ENCODE results near the gene COQ6. TPM values are rescaled to one million over a fixed set of nuclear protein-coding genes. Genes with fewer than 3 reads are reported as not detected.
"Not testable (repeated sequence)": the region's sequence is repeated elsewhere in the genome, so short reads cannot be mapped to it uniquely, and the experiment has no call there.

The COQ6 gene
- total RNA-seq, 2 experiments from 2014 or later, result 18.7 to 20.5 TPM

DNA sequence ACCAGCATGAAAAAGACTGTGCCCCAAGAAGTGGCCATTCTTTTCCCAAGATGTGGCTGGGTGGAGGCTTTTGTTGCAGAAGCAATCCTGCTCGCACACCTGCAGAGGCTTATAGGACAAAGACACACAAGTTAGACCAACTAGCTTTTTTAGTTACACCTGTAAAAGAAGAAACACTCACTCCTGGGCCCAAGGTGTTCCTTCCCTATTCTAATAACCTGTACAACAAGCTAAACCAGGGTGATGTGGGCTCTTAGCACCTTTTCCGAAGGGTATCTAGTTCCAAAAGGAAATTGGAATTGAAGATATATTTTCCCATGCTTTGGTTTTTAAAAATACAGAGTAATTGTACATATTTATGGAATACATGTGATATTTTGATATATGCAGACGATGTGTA lies 38.0 kb downstream of the COQ6 start:
- Histone ChIP-seq H3K79me2 (ENCODE audit: insufficient read depth, low read depth, low read length) (no peaks in the 10 kb centered on the region), H3K4me3 (ENCODE audit: low read depth, low read length, poor library complexity, severe bottlenecking) (no peak overlapping the region), H3K9me2 (ENCODE audit: insufficient read depth, low read length) (no peaks in the 10 kb centered on the region), H3K36me3 (ENCODE audit: insufficient read depth, low read length) (no peaks in the 10 kb centered on the region), H3K27ac (ENCODE audit: low read depth, low read length, poor library complexity, severe bottlenecking) (no peak overlapping the region), H3K4me2 (ENCODE audit: low read length) (no peak overlapping the region), H4K20me1 (ENCODE audit: insufficient read depth, low read length) (no peaks in the 10 kb centered on the region), H2AFZ (ENCODE audit: low read length) (no peak overlapping the region), H3K4me1 (ENCODE audit: insufficient read depth, low read length, poor library complexity, severe bottlenecking) (no peaks in the 10 kb centered on the region), H3K9me3 (ENCODE audit: low read length) (no peaks in the 10 kb centered on the region)
- no peak for DNase-seq (ENCODE audit: low spot score)
- no TSS peak for BruUV-seq (replicated peaks)
- ChIA-PET POLR2A (interaction anchor here (0.6 kb wide), 1 partner anchor 11 kb away, joined by 3 read pairs; no protein-coding TSS in a partner anchor), CTCF (ENCODE audit: unreplicated experiment) (no interaction called here)
- intact Hi-C loops (cut with micrococcal nuclease; ENCODE audit: unreplicated experiment), result no loop called here
- TF ChIP-seq EZH2phosphoT487 (IDR thresholded peaks at IDR 0.05; ENCODE audit: borderline replicate concordance, low read depth, low read length), result no peak
- TF ChIP-seq, protein P1, sequence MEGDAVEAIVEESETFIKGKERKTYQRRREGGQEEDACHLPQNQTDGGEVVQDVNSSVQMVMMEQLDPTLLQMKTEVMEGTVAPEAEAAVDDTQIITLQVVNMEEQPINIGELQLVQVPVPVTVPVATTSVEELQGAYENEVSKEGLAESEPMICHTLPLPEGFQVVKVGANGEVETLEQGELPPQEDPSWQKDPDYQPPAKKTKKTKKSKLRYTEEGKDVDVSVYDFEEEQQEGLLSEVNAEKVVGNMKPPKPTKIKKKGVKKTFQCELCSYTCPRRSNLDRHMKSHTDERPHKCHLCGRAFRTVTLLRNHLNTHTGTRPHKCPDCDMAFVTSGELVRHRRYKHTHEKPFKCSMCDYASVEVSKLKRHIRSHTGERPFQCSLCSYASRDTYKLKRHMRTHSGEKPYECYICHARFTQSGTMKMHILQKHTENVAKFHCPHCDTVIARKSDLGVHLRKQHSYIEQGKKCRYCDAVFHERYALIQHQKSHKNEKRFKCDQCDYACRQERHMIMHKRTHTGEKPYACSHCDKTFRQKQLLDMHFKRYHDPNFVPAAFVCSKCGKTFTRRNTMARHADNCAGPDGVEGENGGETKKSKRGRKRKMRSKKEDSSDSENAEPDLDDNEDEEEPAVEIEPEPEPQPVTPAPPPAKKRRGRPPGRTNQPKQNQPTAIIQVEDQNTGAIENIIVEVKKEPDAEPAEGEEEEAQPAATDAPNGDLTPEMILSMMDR (conservative IDR thresholded peaks at IDR 0.05; ENCODE audit: low read length), result no peak

DNA sequence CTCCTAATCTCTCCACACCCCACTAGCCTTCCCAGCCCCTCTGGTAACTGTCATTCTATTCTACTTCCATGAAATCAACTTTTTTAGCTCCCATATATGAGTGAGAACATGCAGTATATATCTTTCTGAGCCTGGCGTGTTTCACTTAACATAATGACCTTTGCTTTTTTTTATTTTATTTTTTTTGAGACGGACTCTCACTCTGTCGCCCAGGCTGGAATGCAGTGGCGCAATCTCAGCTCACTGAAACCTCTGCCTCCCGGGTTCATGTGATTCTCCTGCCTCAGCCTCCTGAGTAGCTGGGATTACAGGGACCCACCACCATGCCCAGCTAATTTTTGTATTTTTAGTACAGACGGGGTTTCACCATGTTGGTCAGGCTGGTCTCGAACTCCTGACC lies 38.6 kb downstream of the COQ6 start:
- H2AFZ ChIP-seq (ENCODE audit: low read length); H4K20me1 ChIP-seq (ENCODE audit: insufficient read depth, low read length); H3K9me3 ChIP-seq (ENCODE audit: low read length); intact Hi-C loops (cut with micrococcal nuclease; ENCODE audit: unreplicated experiment); POLR2A ChIA-PET; H3K79me2 ChIP-seq (ENCODE audit: insufficient read depth, low read depth, low read length); H3K9me2 ChIP-seq (ENCODE audit: insufficient read depth, low read length); CTCF ChIA-PET (ENCODE audit: unreplicated experiment); BruUV-seq (replicated peaks); H3K4me3 ChIP-seq (ENCODE audit: low read depth, low read length, poor library complexity, severe bottlenecking); H3K4me1 ChIP-seq (ENCODE audit: insufficient read depth, low read length, poor library complexity, severe bottlenecking); H3K4me2 ChIP-seq (ENCODE audit: low read length); H3K27ac ChIP-seq (ENCODE audit: low read depth, low read length, poor library complexity, severe bottlenecking); DNase-seq (ENCODE audit: low spot score); H3K36me3 ChIP-seq (ENCODE audit: insufficient read depth, low read length): not testable (repeated sequence)

DNA sequence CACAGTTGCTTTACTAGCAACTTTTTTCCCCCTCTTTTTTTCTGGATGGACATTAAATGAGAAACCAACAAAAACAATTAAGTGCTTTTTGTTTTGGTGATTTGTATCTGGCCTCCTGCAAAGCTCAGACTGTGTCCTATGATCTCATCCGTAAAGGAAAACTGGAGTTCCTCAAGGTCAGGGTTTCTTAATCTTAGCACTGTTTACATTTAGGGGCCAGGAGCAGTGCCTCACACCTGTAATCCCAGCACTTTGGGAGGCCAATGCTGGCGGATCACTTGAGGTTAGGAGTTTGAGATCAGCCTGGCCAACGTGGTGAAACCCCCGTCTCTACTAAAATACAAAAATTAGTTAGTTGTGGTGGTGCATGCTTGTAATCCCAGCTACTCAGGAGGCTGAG lies 41.0 kb downstream of the COQ6 start:
- Histone ChIP-seq H3K79me2 (ENCODE audit: insufficient read depth, low read depth, low read length) (no peaks in the 10 kb centered on the region), H3K36me3 (ENCODE audit: insufficient read depth, low read length) (no peaks in the 10 kb centered on the region), H2AFZ (ENCODE audit: low read length) (no peak overlapping the region), H3K4me2 (ENCODE audit: low read length) (no peak overlapping the region), H4K20me1 (ENCODE audit: insufficient read depth, low read length) (no peaks in the 10 kb centered on the region), H3K9me3 (ENCODE audit: low read length) (no peaks in the 10 kb centered on the region), H3K4me3 (ENCODE audit: low read depth, low read length, poor library complexity, severe bottlenecking) (no peak overlapping the region), H3K4me1 (ENCODE audit: insufficient read depth, low read length, poor library complexity, severe bottlenecking) (peaks cover 16% of the 10 kb centered on the region), H3K27ac (ENCODE audit: low read depth, low read length, poor library complexity, severe bottlenecking) (no peak overlapping the region), H3K9me2 (ENCODE audit: insufficient read depth, low read length) (no peaks in the 10 kb centered on the region)
- ChIA-PET POLR2A (interaction anchor here (0.7 kb wide), 1 partner anchor 513 kb away, joined by 8 read pairs; no protein-coding TSS in a partner anchor), CTCF (ENCODE audit: unreplicated experiment) (no interaction called here)
- intact Hi-C loops (cut with micrococcal nuclease; ENCODE audit: unreplicated experiment), result no loop called here
- no TSS peak for BruUV-seq (replicated peaks)
- DNase-seq (ENCODE audit: low spot score), result no peak
- TF ChIP-seq, protein P1 (conservative IDR thresholded peaks at IDR 0.05; ENCODE audit: low read length), result no peak
- no peak for TF ChIP-seq EZH2phosphoT487 (IDR thresholded peaks at IDR 0.05; ENCODE audit: borderline replicate concordance, low read depth, low read length)

DNA sequence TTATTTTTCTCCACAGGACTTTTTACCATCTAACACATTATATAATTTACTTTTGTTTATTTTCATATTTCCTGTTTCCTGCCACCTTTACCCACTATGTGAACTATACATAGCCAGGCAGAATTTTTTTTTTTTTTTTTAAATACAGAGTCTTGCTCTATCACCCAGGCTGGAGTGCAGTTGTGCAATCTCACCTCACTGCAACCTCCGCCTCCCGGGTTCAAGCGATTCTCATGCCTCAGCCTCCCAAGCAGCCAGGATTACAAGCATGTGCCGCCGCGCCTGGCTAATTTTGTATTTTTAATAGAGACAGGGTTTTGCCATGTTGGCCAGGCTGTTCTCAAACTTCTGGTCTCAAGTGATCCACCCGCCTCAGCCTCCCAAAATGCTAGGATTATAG lies 44.8 kb downstream of the COQ6 start:
- intact Hi-C loops (cut with micrococcal nuclease; ENCODE audit: unreplicated experiment); H3K9me2 ChIP-seq (ENCODE audit: insufficient read depth, low read length); H3K4me3 ChIP-seq (ENCODE audit: low read depth, low read length, poor library complexity, severe bottlenecking); H3K36me3 ChIP-seq (ENCODE audit: insufficient read depth, low read length); H3K79me2 ChIP-seq (ENCODE audit: insufficient read depth, low read depth, low read length); BruUV-seq (replicated peaks); CTCF ChIA-PET (ENCODE audit: unreplicated experiment); H3K9me3 ChIP-seq (ENCODE audit: low read length); H4K20me1 ChIP-seq (ENCODE audit: insufficient read depth, low read length): not testable (repeated sequence)
- peak overlapping the region; percentile 68; the same call in 1 of the 2 replicates for H2AFZ ChIP-seq (ENCODE audit: low read length)
- H3K4me2 ChIP-seq (ENCODE audit: low read length), result peak overlapping the region; percentile 54
- POLR2A ChIA-PET, result interaction anchor here (0.7 kb wide), 1 partner anchor 732 kb away, joined by 4 read pairs; no protein-coding TSS in a partner anchor
- H3K27ac ChIP-seq (ENCODE audit: low read depth, low read length, poor library complexity, severe bottlenecking), result peak overlapping the region; percentile 11
- DNase-seq (ENCODE audit: low spot score), result peak; percentile 1
- peaks cover 16% of the 10 kb centered on the region for H3K4me1 ChIP-seq (ENCODE audit: insufficient read depth, low read length, poor library complexity, severe bottlenecking)
